ENCODE data around the gene MGAT2. TPM values are rescaled to one million over a fixed set of nuclear protein-coding genes. Genes with fewer than 3 reads are reported as not detected.
A peak's percentile ranks its signal among the peaks of the same experiment; 100 is the strongest.

MGAT2 gene
- total and polyA plus RNA-seq, 2 of the 4 experiments (the other 2 are of a cell fraction): 36.6 to 67.6 TPM

DNA sequence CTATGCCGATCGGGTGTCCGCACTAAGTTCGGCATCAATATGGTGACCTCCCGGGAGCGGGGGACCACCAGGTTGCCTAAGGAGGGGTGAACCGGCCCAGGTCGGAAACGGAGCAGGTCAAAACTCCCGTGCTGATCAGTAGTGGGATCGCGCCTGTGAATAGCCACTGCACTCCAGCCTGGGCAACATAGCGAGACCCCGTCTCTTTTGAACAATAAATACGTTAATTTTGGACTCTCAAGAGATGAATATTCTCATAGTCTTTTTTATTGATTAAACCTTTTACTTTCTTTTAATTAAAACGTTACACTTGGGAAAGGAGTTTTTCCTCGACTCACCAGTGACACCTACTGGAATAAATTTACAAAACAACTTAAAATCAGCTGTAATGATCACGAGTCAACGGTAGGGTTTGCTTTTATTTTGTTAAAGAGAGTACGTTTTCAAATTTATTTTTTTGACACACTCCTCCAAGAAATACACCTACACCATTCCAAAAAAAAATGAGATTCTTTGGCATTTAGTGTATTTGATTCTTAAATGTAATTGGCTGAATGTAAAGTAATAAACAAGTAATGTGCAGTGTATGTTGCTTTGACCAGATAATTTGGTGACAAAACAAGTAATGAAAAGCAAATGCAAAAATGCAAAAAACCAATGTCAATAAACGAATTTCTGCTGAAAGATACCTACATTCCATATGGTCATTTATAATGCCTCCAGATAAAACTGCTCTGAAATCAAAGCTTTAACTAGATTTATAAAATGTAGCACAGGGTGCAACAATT is 33.7 kb upstream of the MGAT2 start:
- POLR2A ChIA-PET (ENCODE audit: unreplicated experiment): interaction anchor here (0.6 to 1.0 kb wide), 2 partner anchors 8 to 276 kb away, joined by 4 read pairs; no protein-coding TSS in a partner anchor

More for the DNA sequence above, 33.7 kb upstream of the MGAT2 start:
- no peak overlapping the region for H2AFZ ChIP-seq (replicated peaks; ENCODE audit: low read length, poor library complexity)
- no peak overlapping the region; the same call in 1 of the 2 replicates for H3K9ac ChIP-seq (ENCODE audit: low read depth, low read length)
- no peak overlapping the region for H2BK20ac ChIP-seq (ENCODE audit: low read depth, low read length)
- H3K14ac ChIP-seq (replicated peaks; ENCODE audit: low read depth, low read length): no peak overlapping the region
- H2BK5ac ChIP-seq (ENCODE audit: low read depth, low read length, poor library complexity, severe bottlenecking): peak overlapping the region; percentile 40
- in situ Hi-C loops (cut with MboI; ENCODE audit: low sequenced_read_pairs) (no loop called here), dilution Hi-C loops (cut with HindIII; ENCODE audit: low sequenced_read_pairs, unreplicated experiment) (no loop called here), intact Hi-C loops (cut with micrococcal nuclease) (no loop called here)
- TF ChIP-seq CEBPB (IDR thresholded peaks at IDR 0.05; ENCODE audit: low read depth, low read length) (no peak), RCOR1 (IDR thresholded peaks at IDR 0.05; ENCODE audit: insufficient replicate concordance, low read length) (peak; percentile 27), BHLHE40 (IDR thresholded peaks at IDR 0.05; ENCODE audit: low read depth, low read length) (peak; percentile 35; the same call in 1 of the 2 replicates), RAD21 (IDR thresholded peaks at IDR 0.05; ENCODE audit: low read length) (peak; percentile 49), MXI1 (IDR thresholded peaks at IDR 0.05; ENCODE audit: borderline replicate concordance, low read depth, low read length) (no peak), FOS (IDR thresholded peaks at IDR 0.05; ENCODE audit: low read depth, low read length) (peak; percentile 84)
- TF ChIP-seq, protein P1, sequence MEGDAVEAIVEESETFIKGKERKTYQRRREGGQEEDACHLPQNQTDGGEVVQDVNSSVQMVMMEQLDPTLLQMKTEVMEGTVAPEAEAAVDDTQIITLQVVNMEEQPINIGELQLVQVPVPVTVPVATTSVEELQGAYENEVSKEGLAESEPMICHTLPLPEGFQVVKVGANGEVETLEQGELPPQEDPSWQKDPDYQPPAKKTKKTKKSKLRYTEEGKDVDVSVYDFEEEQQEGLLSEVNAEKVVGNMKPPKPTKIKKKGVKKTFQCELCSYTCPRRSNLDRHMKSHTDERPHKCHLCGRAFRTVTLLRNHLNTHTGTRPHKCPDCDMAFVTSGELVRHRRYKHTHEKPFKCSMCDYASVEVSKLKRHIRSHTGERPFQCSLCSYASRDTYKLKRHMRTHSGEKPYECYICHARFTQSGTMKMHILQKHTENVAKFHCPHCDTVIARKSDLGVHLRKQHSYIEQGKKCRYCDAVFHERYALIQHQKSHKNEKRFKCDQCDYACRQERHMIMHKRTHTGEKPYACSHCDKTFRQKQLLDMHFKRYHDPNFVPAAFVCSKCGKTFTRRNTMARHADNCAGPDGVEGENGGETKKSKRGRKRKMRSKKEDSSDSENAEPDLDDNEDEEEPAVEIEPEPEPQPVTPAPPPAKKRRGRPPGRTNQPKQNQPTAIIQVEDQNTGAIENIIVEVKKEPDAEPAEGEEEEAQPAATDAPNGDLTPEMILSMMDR (conservative IDR thresholded peaks at IDR 0.05; ENCODE audit: low read depth, low read length): peak; percentile 99
- WGBS, 2 experiments (ENCODE audit: extremely low coverage in 2 of 2, insufficient read length in 1 of 2): no CpG with 5 or more reads among the region's 21 CpGs
- H2AK9ac ChIP-seq (replicated peaks; ENCODE audit: low read depth, low read length, poor library complexity): no peak overlapping the region
- H4K91ac ChIP-seq (ENCODE audit: insufficient read depth, low read depth, low read length): no peak overlapping the region
- H3K9me3 ChIP-seq (ENCODE audit: control insufficient read depth, insufficient read depth, low read length): no peaks in the 10 kb centered on the region
- no peak overlapping the region for H2BK120ac ChIP-seq (ENCODE audit: low read depth, low read length)
- BruUV-seq (replicated peaks): no TSS peak
- H4K20me1 ChIP-seq (ENCODE audit: insufficient read depth, low read length): peaks cover 40% of the 10 kb centered on the region
- H3K56ac ChIP-seq (ENCODE audit: extremely low read depth, insufficient read depth, low read length): no peak overlapping the region
- no peak overlapping the region for H2AK5ac ChIP-seq (ENCODE audit: low read depth, low read length)
- H3K36me3 ChIP-seq (ENCODE audit: control insufficient read depth, insufficient read depth, low read length): peaks cover 17% of the 10 kb centered on the region
- no peak overlapping the region for H3K18ac ChIP-seq (ENCODE audit: low read depth, low read length)
- no peak overlapping the region for H3K4ac ChIP-seq (ENCODE audit: low read depth, low read length)
- H3K23ac ChIP-seq (ENCODE audit: low read depth, low read length): no peak overlapping the region
- H4K8ac ChIP-seq (ENCODE audit: low read depth in 2 of 2, low read length in 2 of 2): no peak overlapping the region; a peak in 1 of 4 replicates
- H3K4me2 ChIP-seq (ENCODE audit: low read depth, low read length): peak overlapping the region; percentile 1; the same call in 1 of the 2 replicates
- peaks cover 6% of the 10 kb centered on the region for H3K4me1 ChIP-seq (ENCODE audit: control insufficient read depth, insufficient read depth, low read length)
- H3K79me1 ChIP-seq (ENCODE audit: low read depth in 1 of 2, low read length in 2 of 2): peaks cover 13 to 41% of the 10 kb centered on the region in 2 experiments
- peaks cover 12% of the 10 kb centered on the region for H3K9me1 ChIP-seq (ENCODE audit: insufficient read depth, low read length)
- DNase-seq: peak; percentile 82
- peak overlapping the region; percentile 15; the same call in 1 of the 2 replicates for H3K4me3 ChIP-seq (ENCODE audit: insufficient read depth, low read depth, low read length)
- no peaks in the 10 kb centered on the region for H3K27me3 ChIP-seq (ENCODE audit: control insufficient read depth, insufficient read depth, low read length)
- CTCF ChIA-PET: interaction anchor here (1.0 to 2.0 kb wide), 2 partner anchors 12 to 21 kb away, joined by 3 to 7 read pairs; partner anchors contain the start of gene LRR1
- H4K5ac ChIP-seq (ENCODE audit: low read depth, low read length): no peak overlapping the region
- H2BK15ac ChIP-seq (ENCODE audit: low read depth, low read length): no peak overlapping the region
- no peak overlapping the region for H3K27ac ChIP-seq (ENCODE audit: insufficient read depth, low read length)
- peak; percentile 64 for ATAC-seq (ENCODE audit: low read depth)

All from IMR-90 (cell line).